ENCODE data around the gene CNBD2. TPM values are rescaled to one million over a fixed set of nuclear protein-coding genes. Genes with fewer than 3 reads are reported as not detected.
"Not testable (repeated sequence)": the region's sequence is repeated elsewhere in the genome, so short reads cannot be mapped to it uniquely, and the experiment has no call there.

The CNBD2 gene
- total RNA-seq, 2 donors from 2014 or later: 8.0 to 23.4 TPM

GRCh38 chr20:36017048-36017951 is 48.9 kb downstream of the CNBD2 start:
- peak overlapping the region; percentile 40 to 77 (median 66) for H3K27ac ChIP-seq
- TF ChIP-seq CTCF (IDR thresholded peaks at IDR 0.05): no peak
- peak in 1 of 3 donors; percentile 38 for TF ChIP-seq POLR2A (IDR thresholded peaks at IDR 0.05)
- H3K27me3 ChIP-seq: no peaks in the 10 kb centered on the region
- H3K9me3 ChIP-seq: no peaks in the 10 kb centered on the region
- WGBS, 2 donors: 43 to 62% methylated on average over 11 of the region's 11 CpGs
- no peak overlapping the region for H3K4me3 ChIP-seq
- DNase-seq (peak; percentile 56 to 77 (median 71)), ATAC-seq (peak; percentile 90)
- no peaks in the 10 kb centered on the region for H3K36me3 ChIP-seq (replicated peaks in 1 of 2; ENCODE audit: insufficient read depth in 1 of 2, low read depth in 2 of 2)
- H3K4me1 ChIP-seq: peaks cover 13% of the 10 kb centered on the region
- intact Hi-C loops (cut with DNase I): no loop called here

- peak overlapping the region; percentile 0 to 77 (median 66) for H3K27ac ChIP-seq
- no peaks in the 10 kb centered on the region for H3K36me3 ChIP-seq (replicated peaks in 1 of 2; ENCODE audit: insufficient read depth in 1 of 2, low read depth in 2 of 2)
- H3K27me3 ChIP-seq: no peaks in the 10 kb centered on the region
- H3K4me1 ChIP-seq: peaks cover 13% of the 10 kb centered on the region
- no peak for TF ChIP-seq CTCF (IDR thresholded peaks at IDR 0.05)
- ATAC-seq (no peak), DNase-seq (no peak)
- intact Hi-C loops (cut with DNase I): no loop called here
- WGBS, 2 donors: 77 to 79% methylated on average over 7 of the region's 7 CpGs
- H3K9me3 ChIP-seq: no peaks in the 10 kb centered on the region
- H3K4me3 ChIP-seq: no peak overlapping the region
Observed at GRCh38 chr20:36018208-36018988, 50.0 kb downstream of the CNBD2 start.

- H3K9me3 ChIP-seq; H3K4me3 ChIP-seq; intact Hi-C loops (cut with DNase I); DNase-seq; H3K4me1 ChIP-seq; H3K27me3 ChIP-seq; H3K36me3 ChIP-seq (replicated peaks in 1 of 2; ENCODE audit: insufficient read depth in 1 of 2, low read depth in 2 of 2); H3K27ac ChIP-seq; ATAC-seq: not testable (repeated sequence)
- 80 to 86% methylated on average over 7 of the region's 7 CpGs for WGBS, 2 donors
Observed at GRCh38 chr20:36026131-36026530, 57.7 kb downstream of the CNBD2 start.

- no peaks in the 10 kb centered on the region for H3K36me3 ChIP-seq (replicated peaks in 1 of 2; ENCODE audit: insufficient read depth in 1 of 2, low read depth in 2 of 2)
- DNase-seq: no peak
- H3K4me1 ChIP-seq: no peaks in the 10 kb centered on the region
- H3K27ac ChIP-seq: no peak overlapping the region
- H3K9me3 ChIP-seq: no peaks in the 10 kb centered on the region
- no peak for ATAC-seq
- H3K4me3 ChIP-seq: no peak overlapping the region
- TF ChIP-seq CTCF (IDR thresholded peaks at IDR 0.05) (no peak), POLR2A (IDR thresholded peaks at IDR 0.05) (no peak)
- no peaks in the 10 kb centered on the region for H3K27me3 ChIP-seq
- intact Hi-C loops (cut with DNase I): no loop called here
- WGBS, 2 donors: 88 to 89% methylated on average over 10 to 13 of the region's 13 CpGs
Observed at GRCh38 chr20:36028106-36028808, 59.9 kb downstream of the CNBD2 start.

GRCh38 chr20:36030149-36030548 is 61.8 kb downstream of the CNBD2 start:
- 45 to 53% methylated on average over 8 of the region's 8 CpGs for WGBS, 2 donors
- Histone ChIP-seq H3K27ac (no peak overlapping the region), H3K4me1 (no peaks in the 10 kb centered on the region), H3K9me3 (no peaks in the 10 kb centered on the region), H3K27me3 (no peaks in the 10 kb centered on the region), H3K36me3 (replicated peaks in 1 of 2; ENCODE audit: insufficient read depth in 1 of 2, low read depth in 2 of 2) (no peaks in the 10 kb centered on the region), H3K4me3 (no peak overlapping the region)
- no peak for TF ChIP-seq CTCF (IDR thresholded peaks at IDR 0.05)
- TF ChIP-seq POLR2A (IDR thresholded peaks at IDR 0.05): no peak
- DNase-seq (peak in 3 of 4 donors; percentile 19 to 43 (median 40)), ATAC-seq (no peak)
- intact Hi-C loops (cut with DNase I): no loop called here
